HG03045 (cell line): ENCODE measurements around the gene LLGL1.

Experiments used
- ATAC-seq: cut with Tn5 transposase; IDR thresholded peaks from one replicate; pipeline ENCODE4 v1.9.1; 2021; ENCODE audit warnings: mild to moderate bottlenecking, moderate library complexity; ENCODE audit not compliant: unreplicated experiment

LLGL1 gene

GRCh38 chr17:18251204-18251603, 25.8 kb downstream of the LLGL1 start:
- ATAC-seq = no peak

GRCh38 chr17:18252160-18252559, 26.7 kb downstream of the LLGL1 start:
- no peak for ATAC-seq

- no peak for ATAC-seq
Observed at GRCh38 chr17:18253187-18253884, 27.9 kb downstream of the LLGL1 start.

- no peak for ATAC-seq
Observed at GRCh38 chr17:18253947-18254821, 28.7 kb downstream of the LLGL1 start.

GRCh38 chr17:18254888-18255649, 29.6 kb downstream of the LLGL1 start:
- no peak for ATAC-seq

- no peak for ATAC-seq
Observed at GRCh38 chr17:18256351-18256750, 30.9 kb downstream of the LLGL1 start.

GRCh38 chr17:18256776-18257175, 31.3 kb downstream of the LLGL1 start:
- no peak for ATAC-seq

GRCh38 chr17:18257268-18257981, 32.0 kb downstream of the LLGL1 start:
- ATAC-seq = peak; percentile 13

- peak; percentile 29 for ATAC-seq
Observed at GRCh38 chr17:18257982-18258355, 32.5 kb downstream of the LLGL1 start.

- ATAC-seq = peak; percentile 31
Observed at GRCh38 chr17:18258356-18259038, 33.1 kb downstream of the LLGL1 start, which contains the start of gene FLII. FLII (minus strand) TSS chr17:18258738; CDS start chr17:18258690, 48 bp downstream.

GRCh38 chr17:18259621-18260331, 34.3 kb downstream of the LLGL1 start:
- ATAC-seq = no peak

- peak; percentile 74 for ATAC-seq
Observed at GRCh38 chr17:18260332-18261145, 35.1 kb downstream of the LLGL1 start, which contains the start of gene MIEF2. MIEF2 (plus strand) TSS chr17:18260662; CDS start chr17:18262721, 2,059 bp downstream.

- no peak for ATAC-seq
Observed at GRCh38 chr17:18261146-18261515, 35.7 kb downstream of the LLGL1 start.

- ATAC-seq = no peak
Observed at GRCh38 chr17:18261659-18262058, 36.2 kb downstream of the LLGL1 start.

GRCh38 chr17:18262111-18262510, 36.7 kb downstream of the LLGL1 start:
- no peak for ATAC-seq

- ATAC-seq = no peak
Observed at GRCh38 chr17:18262641-18263040, 37.2 kb downstream of the LLGL1 start.

GRCh38 chr17:18263885-18264682, 38.6 kb downstream of the LLGL1 start:
- ATAC-seq = no peak

- ATAC-seq = no peak
Observed at GRCh38 chr17:18267366-18267765, 41.9 kb downstream of the LLGL1 start.
